IMR-90 (cell line): ENCODE data around the gene NWD2. TPM values are rescaled to one million over a fixed set of nuclear protein-coding genes. Genes with fewer than 3 reads are reported as not detected.

Experiments
- ATAC-seq: fragments of 200-7000 bp; cut with Tn5 transposase; 2 replicates; pipeline ENCODE4 v1.9.1; 2020; ENCODE audit warnings: low read depth, mild to moderate bottlenecking, moderate library complexity
- BruUV-seq: library from RNA; stranded (reverse); fragments of 400-500 nt; replicated peaks from 2 replicates; lab custom pipeline; 2021; lab: Mats Ljungman, UMichigan
- CTCF ChIA-PET: fragments of 300-600 bp; formaldehyde crosslinking; extraction: SDS; loops from one replicate; lab custom pipeline; 2021; ENCODE audit warnings: antibody characterized with exemption; lab: Yijun Ruan, JAX
- POLR2A ChIA-PET: fragments of 300-600 bp; sonication (Branson Sonifier 250); formaldehyde crosslinking; loops from one replicate; lab custom pipeline; 2022; ENCODE audit warnings: antibody characterized with exemption; ENCODE audit not compliant: unreplicated experiment; lab: Charles Lee
- DNase-seq: peaks from one replicate; pipeline ENCODE4 v3.0.0; 2013
- H2AFZ ChIP-seq: replicated peaks from 2 replicates; pipeline ENCODE3; 2013; ENCODE audit warnings: low read length, mild to moderate bottlenecking; ENCODE audit not compliant: poor library complexity
- H2AK5ac ChIP-seq: 2 replicates; pipeline ENCODE4 v1.6.1; 2013; ENCODE audit warnings: low read depth, low read length, inconsistent platforms
- H2AK9ac ChIP-seq: replicated peaks from 2 replicates; pipeline ENCODE3; 2013; ENCODE audit warnings: mild to moderate bottlenecking, low read depth, low read length, moderate library complexity; ENCODE audit not compliant: poor library complexity
- H2BK120ac ChIP-seq: 2 replicates; pipeline ENCODE4 v1.6.1; 2013; ENCODE audit warnings: low read depth, low read length, inconsistent platforms
- H2BK15ac ChIP-seq: 3 replicates; pipeline ENCODE4 v1.6.1; 2013; ENCODE audit warnings: low read depth, low read length, inconsistent platforms
- H2BK20ac ChIP-seq: 2 replicates; pipeline ENCODE4 v1.6.1; 2013; ENCODE audit warnings: low read depth, mild to moderate bottlenecking, inconsistent platforms, low read length, moderate library complexity
- H2BK5ac ChIP-seq: 2 replicates; pipeline ENCODE4 v1.6.1; 2013; ENCODE audit warnings: mild to moderate bottlenecking, low read depth, low read length, inconsistent platforms; ENCODE audit not compliant: poor library complexity, severe bottlenecking
- H3K14ac ChIP-seq: replicated peaks from 2 replicates; pipeline ENCODE4 v1.6.1; 2013; ENCODE audit warnings: low read depth, low read length, inconsistent platforms
- H3K18ac ChIP-seq: 2 replicates; pipeline ENCODE4 v1.6.1; 2013; ENCODE audit warnings: low read depth, low read length, control low read depth
- H3K23ac ChIP-seq: 2 replicates; pipeline ENCODE4 v1.6.1; 2013; ENCODE audit warnings: low read depth, low read length, inconsistent platforms
- H3K27ac ChIP-seq: 2 replicates; pipeline ENCODE4 v1.5.1; 2013; ENCODE audit warnings: mild to moderate bottlenecking, control low read depth, low read length; ENCODE audit not compliant: insufficient read depth
- H3K27me3 ChIP-seq: 2 replicates; pipeline ENCODE4 v1.6.1; 2013; ENCODE audit warnings: low read length; ENCODE audit not compliant: control insufficient read depth, insufficient read depth
- H3K36me3 ChIP-seq: 2 replicates; pipeline ENCODE4 v1.6.1; 2013; ENCODE audit warnings: low read length, mixed read lengths; ENCODE audit not compliant: control insufficient read depth, insufficient read depth
- H3K4ac ChIP-seq: 2 replicates; pipeline ENCODE4 v1.6.1; 2013; ENCODE audit warnings: low read depth, low read length, inconsistent platforms
- H3K4me1 ChIP-seq: 2 replicates; pipeline ENCODE4 v1.6.1; 2013; ENCODE audit warnings: low read length, mixed read lengths; ENCODE audit not compliant: control insufficient read depth, insufficient read depth
- H3K4me2 ChIP-seq: 2 replicates; pipeline ENCODE4 v1.6.1; 2013; ENCODE audit warnings: low read depth, mild to moderate bottlenecking, control low read depth, low read length, moderate library complexity
- H3K4me3 ChIP-seq: 2 replicates; pipeline ENCODE4 v1.5.1; 2013; ENCODE audit warnings: low read depth, mild to moderate bottlenecking, control low read depth, low read length, moderate library complexity; ENCODE audit not compliant: insufficient read depth
- H3K56ac ChIP-seq: 2 replicates; pipeline ENCODE4 v1.6.1; 2013; ENCODE audit warnings: low read length, inconsistent platforms; ENCODE audit not compliant: insufficient read depth; ENCODE audit errors: extremely low read depth
- H3K79me1 ChIP-seq, 2 experiments: 2 replicates each; pipeline ENCODE4 v1.6.1; 2013; ENCODE audit warnings: low read length in 2 of 2, inconsistent platforms in 1 of 2, low read depth in 1 of 2
- H3K9ac ChIP-seq: 2 replicates; pipeline ENCODE4 v1.6.1; 2013; ENCODE audit warnings: low read depth, low read length, control low read depth
- H3K9me1 ChIP-seq: 2 replicates; pipeline ENCODE4 v1.6.1; 2013; ENCODE audit warnings: low read length, inconsistent platforms; ENCODE audit not compliant: insufficient read depth
- H3K9me3 ChIP-seq: 2 replicates; pipeline ENCODE4 v1.6.1; 2013; ENCODE audit warnings: low read length; ENCODE audit not compliant: control insufficient read depth, insufficient read depth
- H4K20me1 ChIP-seq: 2 replicates; pipeline ENCODE4 v1.6.1; 2013; ENCODE audit warnings: low read length, inconsistent platforms; ENCODE audit not compliant: insufficient read depth
- H4K5ac ChIP-seq: 2 replicates; pipeline ENCODE4 v1.6.1; 2013; ENCODE audit warnings: mild to moderate bottlenecking, low read depth, low read length, control low read depth
- H4K8ac ChIP-seq, 2 experiments: 2 replicates each; pipeline ENCODE4 v1.6.1; 2013; ENCODE audit warnings: low read depth in 2 of 2, low read length in 2 of 2, control low read depth in 1 of 2, inconsistent platforms in 1 of 2
- H4K91ac ChIP-seq: 2 replicates; pipeline ENCODE4 v1.6.1; 2013; ENCODE audit warnings: low read depth, low read length, inconsistent platforms; ENCODE audit not compliant: insufficient read depth
- BHLHE40 ChIP-seq: fragments of 150-350 bp; IDR thresholded peaks from 2 replicates; pipeline ENCODE4 v1.6.1; 2016; ENCODE audit warnings: mild to moderate bottlenecking, low read depth, low read length
- CEBPB ChIP-seq: IDR thresholded peaks from 2 replicates; pipeline ENCODE4 v1.6.1; 2012; ENCODE audit warnings: low read depth, low read length, improper control_type of control experiment
- CHD1 ChIP-seq: IDR thresholded peaks from 2 replicates; pipeline ENCODE4 v1.6.1; 2012; ENCODE audit warnings: low read depth, low read length, improper control_type of control experiment
- FOS ChIP-seq: fragments of 150-350 bp; IDR thresholded peaks from 2 replicates; pipeline ENCODE4 v1.6.1; 2016; ENCODE audit warnings: low read depth, low read length
- MAFK ChIP-seq: IDR thresholded peaks from 2 replicates; pipeline ENCODE4 v1.6.1; 2012; ENCODE audit warnings: low read depth, low read length, improper control_type of control experiment
- MAZ ChIP-seq: IDR thresholded peaks from 2 replicates; pipeline ENCODE4 v1.6.1; 2012; ENCODE audit warnings: low read depth, mild to moderate bottlenecking, low read length, improper control_type of control experiment, moderate library complexity, borderline replicate concordance
- MXI1 ChIP-seq: IDR thresholded peaks from 2 replicates; pipeline ENCODE4 v1.6.1; 2012; ENCODE audit warnings: low read depth, mild to moderate bottlenecking, low read length, moderate library complexity, borderline replicate concordance
- NFE2L2 ChIP-seq: fragments of 150-350 bp; IDR thresholded peaks from 2 replicates; pipeline ENCODE4 v1.6.1; 2016; ENCODE audit warnings: low read depth, mild to moderate bottlenecking, low read length
- POLR2A ChIP-seq: IDR thresholded peaks from 2 replicates; pipeline ENCODE4 v1.6.1; 2012; ENCODE audit warnings: mild to moderate bottlenecking, low read depth, low read length
- RAD21 ChIP-seq: IDR thresholded peaks from 2 replicates; pipeline ENCODE4 v1.6.1; 2012; ENCODE audit warnings: low read length, improper control_type of control experiment
- RCOR1 ChIP-seq: IDR thresholded peaks from 2 replicates; pipeline ENCODE4 v1.6.1; 2012; ENCODE audit warnings: mild to moderate bottlenecking, low read length, improper control_type of control experiment; ENCODE audit not compliant: insufficient replicate concordance
- RFX5 ChIP-seq: IDR thresholded peaks from 2 replicates; pipeline ENCODE4 v1.8.0; 2012; ENCODE audit warnings: low read depth, mild to moderate bottlenecking, low read length, moderate library complexity
- SMC3 ChIP-seq: fragments of 150-350 bp; IDR thresholded peaks from 2 replicates; pipeline ENCODE4 v1.6.1; 2016; ENCODE audit warnings: low read depth, mild to moderate bottlenecking, antibody characterized with exemption, low read length, moderate library complexity
- WGBS, 2 experiments: methylation state at CpG; one replicate each; pipeline versions ENCODE4 v1.1.5 to v1.1.7; 2013; ENCODE audit warnings: missing lambda C conversion rate in 2 of 2; ENCODE audit not compliant: insufficient read length in 1 of 2; ENCODE audit errors: extremely low coverage in 2 of 2; 5-methylcytosine and 5-hydroxymethylcytosine counted together
- dilution Hi-C: fragments of 300-500 bp; cut with HindIII; formaldehyde crosslinking; loops from one replicate; pipeline ENCODE4 v1.14.3; 2018; ENCODE audit warnings: low sequenced_read_pairs; ENCODE audit not compliant: unreplicated experiment
- in situ Hi-C: fragments of 300-500 bp; cut with MboI; formaldehyde crosslinking; loops from 3 replicates; pipeline ENCODE4 v1.14.3; 2019; ENCODE audit warnings: low sequenced_read_pairs, inconsistent platforms, mixed read lengths
- intact Hi-C: fragments of 100-400 bp; cut with micrococcal nuclease; formaldehyde crosslinking; loops from 2 replicates; pipeline ENCODE4 v1.10.0; 2022
- polyA plus RNA-seq, 3 experiments: library from polyadenylated mRNA; depleted of rRNA; stranded (reverse); fragments of >200 nt; gene quantifications; 2 replicates each; pipeline ENCODE4 v1.2.3, GENCODE V29; 2012; ENCODE audit warnings: low replicate concordance in 1 of 3
- total RNA-seq: library from RNA; depleted of rRNA; stranded (reverse); fragments of >200 nt; gene quantifications from 2 replicates; pipeline ENCODE4 v1.2.3, GENCODE V29; 2012
- TF ChIP-seq, protein P1 (sequence below): conservative IDR thresholded peaks from 2 replicates; pipeline ENCODE4 v1.5.1; 2012; ENCODE audit warnings: mild to moderate bottlenecking, low read depth, low read length, improper control_type of control experiment
- TF ChIP-seq, protein P2 (sequence below): fragments of 150-350 bp; IDR thresholded peaks from 2 replicates; pipeline ENCODE4 v1.6.1; 2016; ENCODE audit warnings: low read depth, mild to moderate bottlenecking, low read length, moderate library complexity, borderline replicate concordance
- TF ChIP-seq, protein P3 (sequence below): fragments of 150-350 bp; IDR thresholded peaks from 2 replicates; pipeline ENCODE4 v1.6.1; 2017; ENCODE audit warnings: mild to moderate bottlenecking, antibody characterized with exemption, low read length, low read depth

Gene NWD2
- total and polyA plus RNA-seq, 2 of the 4 experiments (the other 2 are of a cell fraction) = not detected

DNA sequence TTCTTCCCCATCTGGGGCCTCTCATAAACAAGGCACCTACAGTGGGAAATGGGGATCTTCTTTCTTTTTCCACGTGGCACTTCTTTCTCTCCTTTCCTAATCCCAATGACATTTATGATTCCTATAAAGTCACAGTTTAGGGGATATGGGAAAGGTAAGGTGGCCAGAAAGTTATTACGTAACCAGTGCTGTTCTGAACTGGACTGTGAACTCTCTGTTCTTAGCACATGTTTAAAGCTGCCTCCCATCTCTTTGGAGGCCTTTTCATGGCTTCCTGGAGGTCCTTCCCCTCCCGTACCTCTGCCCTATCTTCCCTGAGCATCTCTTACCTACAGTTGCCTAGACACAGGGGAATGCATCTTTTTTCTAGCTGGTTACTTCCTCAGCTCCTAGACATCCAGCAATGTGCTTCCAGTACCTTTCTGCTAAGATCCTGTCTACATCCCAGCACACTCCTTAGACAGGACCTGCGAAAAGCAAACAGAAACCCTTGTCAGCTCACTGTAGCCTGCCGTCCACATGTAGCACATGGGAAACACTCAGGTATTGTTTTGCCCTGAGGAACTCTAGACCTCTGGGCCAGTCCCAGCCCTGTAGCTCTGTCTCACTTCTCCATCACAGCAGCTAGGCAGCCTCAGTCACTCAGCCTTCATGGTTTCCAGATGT lies 195.4 kb downstream of the NWD2 start:
- no peak overlapping the region for H3K18ac ChIP-seq
- no peak overlapping the region for H2BK15ac ChIP-seq
- no peaks in the 10 kb centered on the region for H3K9me1 ChIP-seq
- intact Hi-C loops (no loop called here), dilution Hi-C loops (no loop called here), in situ Hi-C loops (no loop called here)
- H3K4me2 ChIP-seq = no peak overlapping the region
- no peak overlapping the region for H4K5ac ChIP-seq
- no peak overlapping the region for H4K8ac ChIP-seq
- no peak overlapping the region for H3K9ac ChIP-seq
- no peak for TF ChIP-seq FOS
- no peak for TF ChIP-seq MXI1
- TF ChIP-seq CHD1 = no peak
- TF ChIP-seq RFX5 = no peak
- TF ChIP-seq BHLHE40 = no peak
- no peak for TF ChIP-seq MAFK
- TF ChIP-seq CEBPB = no peak
- no peak for TF ChIP-seq SMC3
- TF ChIP-seq, protein P1, sequence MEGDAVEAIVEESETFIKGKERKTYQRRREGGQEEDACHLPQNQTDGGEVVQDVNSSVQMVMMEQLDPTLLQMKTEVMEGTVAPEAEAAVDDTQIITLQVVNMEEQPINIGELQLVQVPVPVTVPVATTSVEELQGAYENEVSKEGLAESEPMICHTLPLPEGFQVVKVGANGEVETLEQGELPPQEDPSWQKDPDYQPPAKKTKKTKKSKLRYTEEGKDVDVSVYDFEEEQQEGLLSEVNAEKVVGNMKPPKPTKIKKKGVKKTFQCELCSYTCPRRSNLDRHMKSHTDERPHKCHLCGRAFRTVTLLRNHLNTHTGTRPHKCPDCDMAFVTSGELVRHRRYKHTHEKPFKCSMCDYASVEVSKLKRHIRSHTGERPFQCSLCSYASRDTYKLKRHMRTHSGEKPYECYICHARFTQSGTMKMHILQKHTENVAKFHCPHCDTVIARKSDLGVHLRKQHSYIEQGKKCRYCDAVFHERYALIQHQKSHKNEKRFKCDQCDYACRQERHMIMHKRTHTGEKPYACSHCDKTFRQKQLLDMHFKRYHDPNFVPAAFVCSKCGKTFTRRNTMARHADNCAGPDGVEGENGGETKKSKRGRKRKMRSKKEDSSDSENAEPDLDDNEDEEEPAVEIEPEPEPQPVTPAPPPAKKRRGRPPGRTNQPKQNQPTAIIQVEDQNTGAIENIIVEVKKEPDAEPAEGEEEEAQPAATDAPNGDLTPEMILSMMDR = no peak
- no peak for TF ChIP-seq RCOR1
- no peak for TF ChIP-seq MAZ
- no peak for TF ChIP-seq NFE2L2
- no peak for TF ChIP-seq RAD21
- TF ChIP-seq, protein P2, sequence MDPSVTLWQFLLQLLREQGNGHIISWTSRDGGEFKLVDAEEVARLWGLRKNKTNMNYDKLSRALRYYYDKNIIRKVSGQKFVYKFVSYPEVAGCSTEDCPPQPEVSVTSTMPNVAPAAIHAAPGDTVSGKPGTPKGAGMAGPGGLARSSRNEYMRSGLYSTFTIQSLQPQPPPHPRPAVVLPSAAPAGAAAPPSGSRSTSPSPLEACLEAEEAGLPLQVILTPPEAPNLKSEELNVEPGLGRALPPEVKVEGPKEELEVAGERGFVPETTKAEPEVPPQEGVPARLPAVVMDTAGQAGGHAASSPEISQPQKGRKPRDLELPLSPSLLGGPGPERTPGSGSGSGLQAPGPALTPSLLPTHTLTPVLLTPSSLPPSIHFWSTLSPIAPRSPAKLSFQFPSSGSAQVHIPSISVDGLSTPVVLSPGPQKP = no peak
- TF ChIP-seq, protein P3, sequence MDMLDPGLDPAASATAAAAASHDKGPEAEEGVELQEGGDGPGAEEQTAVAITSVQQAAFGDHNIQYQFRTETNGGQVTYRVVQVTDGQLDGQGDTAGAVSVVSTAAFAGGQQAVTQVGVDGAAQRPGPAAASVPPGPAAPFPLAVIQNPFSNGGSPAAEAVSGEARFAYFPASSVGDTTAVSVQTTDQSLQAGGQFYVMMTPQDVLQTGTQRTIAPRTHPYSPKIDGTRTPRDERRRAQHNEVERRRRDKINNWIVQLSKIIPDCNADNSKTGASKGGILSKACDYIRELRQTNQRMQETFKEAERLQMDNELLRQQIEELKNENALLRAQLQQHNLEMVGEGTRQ = no peak
- no peak for TF ChIP-seq POLR2A
- H3K27ac ChIP-seq = no peak overlapping the region
- no peak overlapping the region for H2BK120ac ChIP-seq
- no peak overlapping the region for H2AK5ac ChIP-seq
- no peak overlapping the region for H3K4me3 ChIP-seq
- H3K27me3 ChIP-seq = no peaks in the 10 kb centered on the region
- ChIA-PET POLR2A (no interaction called here), CTCF (no interaction called here)
- H4K91ac ChIP-seq = no peak overlapping the region
- DNase-seq (no peak), ATAC-seq (no peak)
- H3K79me1 ChIP-seq = no peaks in the 10 kb centered on the region
- no peak overlapping the region for H2BK5ac ChIP-seq
- H2AK9ac ChIP-seq = no peak overlapping the region
- H3K36me3 ChIP-seq = no peaks in the 10 kb centered on the region
- no peaks in the 10 kb centered on the region for H3K4me1 ChIP-seq
- H2AFZ ChIP-seq = no peak overlapping the region
- no peaks in the 10 kb centered on the region for H3K9me3 ChIP-seq
- H3K4ac ChIP-seq = no peak overlapping the region
- no peak overlapping the region for H3K14ac ChIP-seq
- no peak overlapping the region for H3K23ac ChIP-seq
- WGBS, 2 experiments = no CpG with 5 or more reads among the region's 5 CpGs
- H4K20me1 ChIP-seq = no peaks in the 10 kb centered on the region
- no peak overlapping the region for H3K56ac ChIP-seq
- BruUV-seq = no TSS peak
- no peak overlapping the region for H2BK20ac ChIP-seq
